GM21515 (cell line): ENCODE measurements around the gene BTD.

Experiments
- ATAC-seq: cut with Tn5 transposase; IDR thresholded peaks from one replicate; pipeline ENCODE4 v1.9.1; 2021; ENCODE audit not compliant: unreplicated experiment

The BTD gene

DNA sequence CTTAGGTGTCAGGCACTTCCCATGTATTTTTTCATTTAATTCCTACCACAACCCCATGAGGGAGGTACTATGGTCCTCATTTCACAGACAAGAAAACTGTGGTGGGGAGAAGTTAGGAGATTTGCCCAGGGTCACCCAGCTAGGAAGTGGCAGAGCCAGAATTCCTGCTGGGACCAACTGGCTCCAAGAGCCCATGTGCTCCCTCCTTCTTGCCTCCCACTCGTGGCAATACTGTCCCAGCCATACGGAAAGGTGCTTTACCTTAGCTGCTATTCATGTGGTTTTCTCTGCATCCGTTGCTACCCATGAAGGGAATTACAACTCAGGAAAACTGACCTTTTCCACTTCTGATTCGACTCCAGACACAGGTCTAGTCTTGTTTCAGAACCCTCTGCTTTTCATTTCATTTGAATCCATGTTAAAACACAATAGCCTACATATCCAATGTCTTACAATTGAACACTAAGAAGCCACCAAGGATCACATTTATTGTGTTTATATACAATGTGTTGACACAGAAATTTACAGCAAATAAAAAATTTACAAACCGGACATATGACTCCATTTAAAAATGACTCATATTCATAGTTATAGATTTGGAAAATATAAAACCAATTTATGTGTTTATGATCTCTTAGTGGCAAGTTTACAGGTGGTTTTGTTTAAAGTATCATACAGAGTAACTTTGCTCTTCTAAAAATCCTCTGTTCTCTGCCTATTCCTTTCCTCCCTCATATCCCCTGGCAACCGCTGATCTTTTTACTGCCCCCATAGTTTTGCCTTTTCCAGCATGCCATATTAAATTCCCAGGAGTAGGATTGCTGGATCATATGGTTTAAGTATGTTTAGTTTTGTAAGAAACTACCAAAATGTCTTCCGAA is 58.8 kb downstream of the BTD start:
- ATAC-seq: no peak

- ATAC-seq: no peak
These were observed 62.6 kb downstream of the BTD start for GRCh38 chr3:15664144-15664543.

DNA sequence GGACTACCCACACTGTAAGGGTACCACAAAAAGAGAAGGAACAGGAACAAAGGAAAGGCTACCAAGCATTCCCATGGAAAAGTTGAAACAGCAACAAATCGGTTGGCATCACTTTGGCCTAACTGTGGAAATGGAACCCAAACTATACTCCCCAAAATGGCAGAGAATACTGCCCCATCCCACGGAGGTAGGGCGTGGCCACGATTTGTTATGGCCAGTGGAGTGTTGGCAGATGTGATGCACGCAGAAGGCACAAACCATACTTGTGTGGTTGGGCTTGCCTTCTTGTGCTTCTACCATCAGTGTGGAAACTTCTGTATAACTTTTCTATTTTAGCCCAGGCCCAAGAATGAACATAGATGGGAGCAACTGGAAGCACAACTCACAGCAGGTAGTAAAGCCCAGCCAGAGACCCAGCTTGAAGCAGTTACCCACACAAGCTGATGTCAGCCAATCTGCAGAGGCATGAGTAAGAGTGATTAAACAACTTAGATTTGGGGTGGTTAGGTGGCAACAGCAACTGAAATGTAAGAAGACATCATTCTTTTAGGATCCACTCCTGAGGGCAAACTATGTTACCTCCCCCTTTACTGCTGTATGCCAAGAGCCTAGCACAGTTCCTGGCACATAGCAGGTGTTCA is 64.1 kb downstream of the BTD start:
- no peak for ATAC-seq

DNA sequence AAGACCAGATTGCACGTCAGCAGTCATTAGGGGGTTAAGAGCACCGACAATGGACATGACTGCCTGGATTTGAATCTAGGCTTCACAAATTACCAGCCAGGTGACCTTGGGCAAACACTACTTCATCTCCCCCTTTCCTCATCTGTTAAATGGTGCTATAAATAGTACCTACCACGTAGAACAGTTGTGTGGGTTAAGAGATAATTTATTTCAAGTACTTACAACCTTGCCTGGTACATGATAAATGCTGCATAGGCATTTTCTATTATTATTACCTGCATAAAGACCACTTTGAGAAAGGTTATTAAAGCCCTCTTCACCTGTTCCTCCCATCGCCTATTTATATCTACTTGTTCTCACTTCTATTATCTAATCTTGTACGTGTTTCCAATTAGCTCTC is 64.7 kb downstream of the BTD start:
- no peak for ATAC-seq

DNA sequence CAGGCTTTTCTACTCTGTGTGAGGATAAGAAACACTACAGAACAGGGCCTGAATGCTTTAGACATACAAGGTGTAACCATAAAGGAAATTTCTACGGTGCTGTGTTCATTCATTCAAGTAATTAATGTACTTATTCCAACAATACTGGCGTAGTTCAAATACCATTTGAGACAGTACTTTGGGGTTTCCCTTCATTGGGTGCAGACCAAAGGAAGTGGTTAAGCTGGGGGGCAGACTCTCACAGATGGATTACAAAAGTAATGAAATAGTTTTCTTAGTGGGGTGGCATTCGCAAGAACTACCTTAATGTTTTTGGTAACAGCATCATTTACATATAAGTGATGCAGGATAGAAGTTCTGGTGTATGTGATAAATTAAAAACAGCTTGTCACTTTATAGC is 65.9 kb downstream of the BTD start:
- ATAC-seq: no peak

DNA sequence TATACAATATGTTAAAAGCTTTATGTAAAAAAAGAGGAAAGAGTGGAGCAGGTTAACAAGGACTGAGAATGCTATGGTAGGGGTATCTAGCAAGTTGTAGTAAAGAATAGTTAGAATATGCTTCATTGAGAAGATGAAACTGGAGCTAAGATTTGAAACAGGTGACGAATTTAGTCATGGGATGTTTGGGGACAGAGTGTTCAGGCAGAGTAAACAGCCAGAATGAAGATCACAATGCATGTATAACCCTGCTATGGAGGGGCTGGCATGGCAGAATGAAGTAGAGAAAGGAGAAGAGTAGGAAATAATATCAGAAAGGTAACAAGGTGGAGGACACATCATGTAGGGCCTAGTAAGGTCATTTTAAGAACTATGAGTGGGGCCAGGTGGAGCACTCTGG is 72.0 kb downstream of the BTD start:
- no peak for ATAC-seq

GRCh38 chr3:15676259-15676658 is 74.7 kb downstream of the BTD start:
- no peak for ATAC-seq

GRCh38 chr3:15679306-15679705 is 77.8 kb downstream of the BTD start:
- no peak for ATAC-seq

GRCh38 chr3:15681668-15682067 is 80.1 kb downstream of the BTD start:
- ATAC-seq: no peak

GRCh38 chr3:15682561-15683185 is 81.1 kb downstream of the BTD start:
- ATAC-seq: no peak

- no peak for ATAC-seq
These were observed 81.7 kb downstream of the BTD start for GRCh38 chr3:15683253-15683652.

DNA sequence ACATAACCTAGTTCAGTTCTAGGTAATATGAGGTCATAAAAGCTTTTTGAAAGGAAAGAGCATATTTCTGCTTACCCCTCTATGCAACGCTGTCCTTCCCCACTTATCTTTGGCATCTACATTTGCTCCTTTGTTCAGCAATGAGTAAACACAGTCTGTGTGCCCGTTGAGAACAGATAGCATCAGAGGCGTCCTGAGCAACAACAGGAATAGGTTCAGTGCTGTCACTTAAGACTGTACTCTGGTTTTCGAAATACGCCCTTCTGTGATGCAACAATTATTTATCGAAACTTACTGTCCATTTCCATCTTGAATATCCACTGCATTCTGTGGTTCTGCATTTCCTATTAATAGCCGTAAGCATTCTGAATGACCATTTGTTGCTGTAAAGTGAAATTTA is 84.4 kb downstream of the BTD start:
- ATAC-seq: no peak

- no peak for ATAC-seq
These were observed 88.7 kb downstream of the BTD start for GRCh38 chr3:15690230-15690629.

DNA sequence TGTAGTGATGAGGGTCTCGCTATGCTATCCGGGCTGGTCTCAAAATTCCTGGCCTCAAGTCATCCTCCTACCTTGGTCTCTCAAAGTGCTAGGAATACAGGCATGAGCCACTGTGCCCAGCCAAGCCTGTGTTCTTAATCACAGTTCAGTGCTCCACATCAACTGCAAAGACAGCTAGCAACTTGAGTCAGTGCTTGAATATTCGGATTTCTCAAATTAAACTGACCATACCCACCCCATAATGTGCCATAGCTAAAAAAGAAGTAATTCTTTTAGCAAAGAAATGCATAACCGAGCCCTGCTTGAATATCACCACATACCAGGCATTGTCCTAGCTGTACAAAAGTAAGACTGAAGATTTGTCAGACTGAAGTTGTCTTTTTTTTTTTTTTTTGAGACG is 89.2 kb downstream of the BTD start:
- no peak for ATAC-seq

GRCh38 chr3:15693355-15693754 is 91.8 kb downstream of the BTD start:
- no peak for ATAC-seq

DNA sequence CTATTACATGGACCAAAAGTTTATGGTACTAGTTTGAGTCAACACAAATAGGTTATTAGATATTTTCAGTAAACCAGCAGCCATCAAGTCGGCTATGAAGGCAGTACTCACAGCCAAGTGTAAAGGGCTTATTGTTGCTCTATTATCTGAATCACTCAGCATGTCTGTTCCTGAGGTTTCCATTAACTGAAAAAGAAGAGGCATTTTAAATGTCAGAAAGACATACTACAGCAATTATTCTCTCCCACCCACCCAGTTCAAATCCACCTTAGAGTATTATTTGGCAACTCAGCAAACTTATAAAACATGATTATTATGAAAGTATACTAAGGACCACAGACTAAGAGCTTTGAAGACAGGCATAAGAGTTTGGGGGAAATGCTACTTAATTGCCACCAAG is 93.1 kb downstream of the BTD start:
- no peak for ATAC-seq
